HepG2 (cell line): ENCODE measurements around the gene SIK3. TPM values are rescaled to one million over a fixed set of nuclear protein-coding genes. Genes with fewer than 3 reads are reported as not detected.
A peak's percentile ranks its signal among the peaks of the same experiment; 100 is the strongest.

Experiments
- ETV5 ChIP-seq: IDR thresholded peaks from 2 replicates; pipeline ENCODE4 v1.6.1; 2018; ENCODE audit warnings: missing biosample characterization, missing genetic modification reagents, inconsistent platforms, borderline replicate concordance
- FOXA1 ChIP-seq, 2 experiments: fragments of 450-650 bp in 1 of 2; sonication (generic) in 1 of 2; formaldehyde crosslinking in 1 of 2; IDR thresholded peaks; 2 replicates each; pipeline versions ENCODE4 v1.4.0 to v1.6.1; 2016 to 2020; ENCODE audit warnings: missing genetic modification reagents in 1 of 2
- HNF4G ChIP-seq, 2 experiments: sonication (generic) in 1 of 2; formaldehyde crosslinking in 1 of 2; IDR thresholded peaks; 2 replicates each; pipeline versions ENCODE4 v1.4.0 to v1.6.1; 2011 to 2020; ENCODE audit warnings: borderline replicate concordance in 2 of 2, low read depth in 2 of 2, mild to moderate bottlenecking in 2 of 2, low read length in 1 of 2, missing genetic modification reagents in 1 of 2, moderate library complexity in 1 of 2
- HNRNPL ChIP-seq: fragments of 200-400 bp; formaldehyde crosslinking; IDR thresholded peaks from 2 replicates; pipeline ENCODE4 v1.6.1; 2017; ENCODE audit warnings: mild to moderate bottlenecking, low read depth, low read length
- MZF1 ChIP-seq: sonication (generic); formaldehyde crosslinking; IDR thresholded peaks from 2 replicates; pipeline ENCODE4 v1.8.1; 2023; ENCODE audit warnings: mild to moderate bottlenecking, missing genetic modification reagents, borderline replicate concordance
- NFIB ChIP-seq: sonication (generic); formaldehyde crosslinking; IDR thresholded peaks from 2 replicates; pipeline ENCODE4 v1.9.0; 2021; ENCODE audit warnings: missing genetic modification reagents, mild to moderate bottlenecking, borderline replicate concordance
- NFRKB ChIP-seq: fragments of 450-650 bp; IDR thresholded peaks from 2 replicates; pipeline ENCODE4 v1.6.1; 2017
- RARA ChIP-seq: IDR thresholded peaks from 2 replicates; pipeline ENCODE4 v1.6.1; 2016; ENCODE audit warnings: missing genetic modification reagents, missing compliant biosample characterization
- RNF2 ChIP-seq: fragments of 450-650 bp; conservative IDR thresholded peaks from 2 replicates; pipeline ENCODE4 v1.6.1; 2016; ENCODE audit warnings: low read depth
- RNF219 ChIP-seq: sonication (generic); formaldehyde crosslinking; IDR thresholded peaks from 2 replicates; pipeline ENCODE4 v1.5.0; 2020; ENCODE audit warnings: mild to moderate bottlenecking, missing genetic modification reagents
- ZBTB21 ChIP-seq: sonication (generic); formaldehyde crosslinking; IDR thresholded peaks from 2 replicates; pipeline ENCODE4 v1.4.0; 2020; ENCODE audit warnings: missing genetic modification reagents
- ZNF660 ChIP-seq: sonication (generic); formaldehyde crosslinking; IDR thresholded peaks from 2 replicates; pipeline ENCODE4 v1.5.1; 2020; ENCODE audit warnings: mild to moderate bottlenecking, low read depth, missing genetic modification reagents, borderline replicate concordance
- ZNF737 ChIP-seq: sonication (generic); formaldehyde crosslinking; IDR thresholded peaks from 2 replicates; pipeline ENCODE4 v1.5.0; 2020; ENCODE audit warnings: missing genetic modification reagents, mild to moderate bottlenecking, borderline replicate concordance
- ZSCAN12 ChIP-seq: sonication (generic); formaldehyde crosslinking; IDR thresholded peaks from 2 replicates; pipeline ENCODE4 v1.9.0; 2021; ENCODE audit warnings: mild to moderate bottlenecking, missing genetic modification reagents
- ZSCAN20 ChIP-seq: sonication (generic); formaldehyde crosslinking; IDR thresholded peaks from 2 replicates; pipeline ENCODE4 v1.4.0; 2020; ENCODE audit warnings: missing genetic modification reagents, mild to moderate bottlenecking, borderline replicate concordance
- ZSCAN29 ChIP-seq: sonication (generic); formaldehyde crosslinking; conservative IDR thresholded peaks from 2 replicates; pipeline ENCODE4 v1.4.0; 2020; ENCODE audit warnings: mild to moderate bottlenecking, missing genetic modification reagents
- polyA plus RNA-seq, 8 experiments: library from polyadenylated mRNA; depleted of rRNA in 3 of 8; stranded (reverse) in 7 of 8; unstranded in 1 of 8; fragments of >200 nt; fragmentation: Illumina TruSeq in 4 of 8; extraction: Trizol in 4 of 8; gene quantifications; 2 replicates each; pipeline versions ENCODE4 v1.2.1 to v1.2.3, GENCODE V29; 2011 to 2016; ENCODE audit warnings: low read depth in 4 of 8, missing spikeins in 1 of 8, mixed read lengths in 1 of 8; ENCODE audit not compliant: insufficient read depth in 1 of 8
- total RNA-seq, 5 experiments: library from RNA; depleted of rRNA; stranded (reverse); fragments of >200 nt; fragmentation: Illumina TruSeq; extraction: Trizol; gene quantifications; 2 replicates each; pipeline ENCODE4 v1.2.3, GENCODE V29; 2016; ENCODE audit warnings: low read depth in 1 of 5
- TF ChIP-seq, protein P1 (sequence below): sonication (generic); formaldehyde crosslinking; IDR thresholded peaks from 2 replicates; pipeline ENCODE4 v1.4.0; 2020; ENCODE audit warnings: mild to moderate bottlenecking, missing genetic modification reagents
- TF ChIP-seq, protein P2 (sequence below): sonication (generic); formaldehyde crosslinking; IDR thresholded peaks from 2 replicates; pipeline ENCODE4 v1.4.0; 2020; ENCODE audit warnings: mild to moderate bottlenecking, missing genetic modification reagents
- TF ChIP-seq, protein P3 (sequence below): sonication (generic); formaldehyde crosslinking; IDR thresholded peaks from 2 replicates; pipeline ENCODE4 v1.5.1; 2020; ENCODE audit warnings: mild to moderate bottlenecking, missing genetic modification reagents, moderate library complexity
- TF ChIP-seq, protein P4 (sequence below): IDR thresholded peaks from 2 replicates; pipeline ENCODE4 v1.6.1; 2016; ENCODE audit warnings: mild to moderate bottlenecking

The SIK3 gene
- total and polyA plus RNA-seq, 2 of the 13 experiments (the other 11 are each of a cell fraction or from before 2014, with no cell fraction given): 5.7 to 9.8 TPM

GRCh38 chr11:116823031-116823843 is 275.0 kb downstream of the SIK3 start, which contains the start of gene APOA4 (continued):
- no peak for TF ChIP-seq FOXA1 (IDR thresholded peaks at IDR 0.05)
- no peak for TF ChIP-seq FOXA1 (CRISPR knock-in tag; IDR thresholded peaks at IDR 0.05)
- TF ChIP-seq RNF219 (CRISPR knock-in tag): no peak
- TF ChIP-seq MZF1: no peak
- no peak for TF ChIP-seq RNF2
- TF ChIP-seq, protein P1, sequence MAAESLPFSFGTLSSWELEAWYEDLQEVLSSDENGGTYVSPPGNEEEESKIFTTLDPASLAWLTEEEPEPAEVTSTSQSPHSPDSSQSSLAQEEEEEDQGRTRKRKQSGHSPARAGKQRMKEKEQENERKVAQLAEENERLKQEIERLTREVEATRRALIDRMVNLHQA (CRISPR knock-in tag): no peak
- TF ChIP-seq ETV5 (CRISPR knock-in tag): no peak
- peak; percentile 52; the same call in 1 of the 2 replicates for TF ChIP-seq HNF4G (IDR thresholded peaks at IDR 0.05; ENCODE audit: borderline replicate concordance, low read depth, low read length)
- no peak for TF ChIP-seq HNF4G (CRISPR knock-in tag; IDR thresholded peaks at IDR 0.05; ENCODE audit: borderline replicate concordance, low read depth)
- no peak for TF ChIP-seq ZNF737
- TF ChIP-seq ZNF660 (CRISPR knock-in tag): no peak
- TF ChIP-seq, protein P2, sequence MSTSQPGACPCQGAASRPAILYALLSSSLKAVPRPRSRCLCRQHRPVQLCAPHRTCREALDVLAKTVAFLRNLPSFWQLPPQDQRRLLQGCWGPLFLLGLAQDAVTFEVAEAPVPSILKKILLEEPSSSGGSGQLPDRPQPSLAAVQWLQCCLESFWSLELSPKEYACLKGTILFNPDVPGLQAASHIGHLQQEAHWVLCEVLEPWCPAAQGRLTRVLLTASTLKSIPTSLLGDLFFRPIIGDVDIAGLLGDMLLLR (CRISPR knock-in tag): no peak
- no peak for TF ChIP-seq ZSCAN20
- no peak for TF ChIP-seq ZBTB21
- TF ChIP-seq RARA: 0 out of 2 replicates have a peak, but pooled peaks have one; percentile 15
- TF ChIP-seq NFRKB: no peak
- TF ChIP-seq NFIB (CRISPR knock-in tag): no peak
- TF ChIP-seq, protein P3, sequence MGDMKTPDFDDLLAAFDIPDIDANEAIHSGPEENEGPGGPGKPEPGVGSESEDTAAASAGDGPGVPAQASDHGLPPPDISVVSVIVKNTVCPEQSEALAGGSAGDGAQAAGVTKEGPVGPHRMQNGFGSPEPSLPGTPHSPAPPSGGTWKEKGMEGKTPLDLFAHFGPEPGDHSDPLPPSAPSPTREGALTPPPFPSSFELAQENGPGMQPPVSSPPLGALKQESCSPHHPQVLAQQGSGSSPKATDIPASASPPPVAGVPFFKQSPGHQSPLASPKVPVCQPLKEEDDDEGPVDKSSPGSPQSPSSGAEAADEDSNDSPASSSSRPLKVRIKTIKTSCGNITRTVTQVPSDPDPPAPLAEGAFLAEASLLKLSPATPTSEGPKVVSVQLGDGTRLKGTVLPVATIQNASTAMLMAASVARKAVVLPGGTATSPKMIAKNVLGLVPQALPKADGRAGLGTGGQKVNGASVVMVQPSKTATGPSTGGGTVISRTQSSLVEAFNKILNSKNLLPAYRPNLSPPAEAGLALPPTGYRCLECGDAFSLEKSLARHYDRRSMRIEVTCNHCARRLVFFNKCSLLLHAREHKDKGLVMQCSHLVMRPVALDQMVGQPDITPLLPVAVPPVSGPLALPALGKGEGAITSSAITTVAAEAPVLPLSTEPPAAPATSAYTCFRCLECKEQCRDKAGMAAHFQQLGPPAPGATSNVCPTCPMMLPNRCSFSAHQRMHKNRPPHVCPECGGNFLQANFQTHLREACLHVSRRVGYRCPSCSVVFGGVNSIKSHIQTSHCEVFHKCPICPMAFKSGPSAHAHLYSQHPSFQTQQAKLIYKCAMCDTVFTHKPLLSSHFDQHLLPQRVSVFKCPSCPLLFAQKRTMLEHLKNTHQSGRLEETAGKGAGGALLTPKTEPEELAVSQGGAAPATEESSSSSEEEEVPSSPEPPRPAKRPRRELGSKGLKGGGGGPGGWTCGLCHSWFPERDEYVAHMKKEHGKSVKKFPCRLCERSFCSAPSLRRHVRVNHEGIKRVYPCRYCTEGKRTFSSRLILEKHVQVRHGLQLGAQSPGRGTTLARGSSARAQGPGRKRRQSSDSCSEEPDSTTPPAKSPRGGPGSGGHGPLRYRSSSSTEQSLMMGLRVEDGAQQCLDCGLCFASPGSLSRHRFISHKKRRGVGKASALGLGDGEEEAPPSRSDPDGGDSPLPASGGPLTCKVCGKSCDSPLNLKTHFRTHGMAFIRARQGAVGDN (CRISPR knock-in tag): peak; percentile 90
- TF ChIP-seq ZSCAN12 (CRISPR knock-in tag): no peak
- TF ChIP-seq, protein P4, sequence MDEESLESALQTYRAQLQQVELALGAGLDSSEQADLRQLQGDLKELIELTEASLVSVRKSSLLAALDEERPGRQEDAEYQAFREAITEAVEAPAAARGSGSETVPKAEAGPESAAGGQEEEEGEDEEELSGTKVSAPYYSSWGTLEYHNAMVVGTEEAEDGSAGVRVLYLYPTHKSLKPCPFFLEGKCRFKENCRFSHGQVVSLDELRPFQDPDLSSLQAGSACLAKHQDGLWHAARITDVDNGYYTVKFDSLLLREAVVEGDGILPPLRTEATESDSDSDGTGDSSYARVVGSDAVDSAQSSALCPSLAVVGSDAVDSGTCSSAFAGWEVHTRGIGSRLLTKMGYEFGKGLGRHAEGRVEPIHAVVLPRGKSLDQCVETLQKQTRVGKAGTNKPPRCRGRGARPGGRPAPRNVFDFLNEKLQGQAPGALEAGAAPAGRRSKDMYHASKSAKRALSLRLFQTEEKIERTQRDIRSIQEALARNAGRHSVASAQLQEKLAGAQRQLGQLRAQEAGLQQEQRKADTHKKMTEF (CRISPR knock-in tag): no peak
- no peak for TF ChIP-seq ZSCAN29 (CRISPR knock-in tag)
- TF ChIP-seq HNRNPL: no peak
